HepG2 (cell line): Measurements from ENCODE around the gene AMD1. TPM values are rescaled to one million over a fixed set of nuclear protein-coding genes. Genes with fewer than 3 reads are reported as not detected.

Experiments used
- ASH2L ChIP-seq: fragments of 300-600, 200-600 bp; sonication (generic); IDR thresholded peaks from 2 replicates; pipeline ENCODE4 v1.7.0; 2017; ENCODE audit warnings: low read depth, mild to moderate bottlenecking, moderate library complexity, mixed read lengths, low read length; ENCODE audit not compliant: insufficient read length
- ATM ChIP-seq: fragments of 450-650 bp; IDR thresholded peaks from 2 replicates; pipeline ENCODE4 v1.7.1; 2017; ENCODE audit warnings: mild to moderate bottlenecking, borderline replicate concordance
- CBFB ChIP-seq: sonication (generic); formaldehyde crosslinking; IDR thresholded peaks from 2 replicates; pipeline ENCODE4 v1.4.0; 2020; ENCODE audit warnings: missing genetic modification reagents
- IRX3 ChIP-seq: sonication (generic); formaldehyde crosslinking; IDR thresholded peaks from 2 replicates; pipeline ENCODE4 v1.8.1; 2023; ENCODE audit warnings: mild to moderate bottlenecking, low read depth, missing genetic modification reagents, borderline replicate concordance
- MIER2 ChIP-seq: IDR thresholded peaks from 2 replicates; pipeline ENCODE4 v1.6.1; 2016; ENCODE audit warnings: missing biosample characterization, missing genetic modification reagents
- RERE ChIP-seq: IDR thresholded peaks from 2 replicates; pipeline ENCODE4 v1.6.1; 2016; ENCODE audit warnings: low read depth, missing genetic modification reagents, missing compliant biosample characterization
- RNF2 ChIP-seq: fragments of 450-650 bp; conservative IDR thresholded peaks from 2 replicates; pipeline ENCODE4 v1.6.1; 2016; ENCODE audit warnings: low read depth
- RXRB ChIP-seq: IDR thresholded peaks from 2 replicates; pipeline ENCODE4 v1.6.1; 2016; ENCODE audit warnings: borderline replicate concordance, missing genetic modification reagents, missing compliant biosample characterization
- SMAD9 ChIP-seq: sonication (generic); formaldehyde crosslinking; IDR thresholded peaks from 2 replicates; pipeline ENCODE4 v1.5.1; 2020; ENCODE audit warnings: mild to moderate bottlenecking, missing genetic modification reagents
- ZMYM4 ChIP-seq: sonication (generic); formaldehyde crosslinking; IDR thresholded peaks from 2 replicates; pipeline ENCODE4 v1.8.1; 2023; ENCODE audit warnings: mild to moderate bottlenecking, missing genetic modification reagents
- ZNF318 ChIP-seq: sonication (generic); formaldehyde crosslinking; IDR thresholded peaks from 2 replicates; pipeline ENCODE4 v1.4.0; 2020; ENCODE audit warnings: mild to moderate bottlenecking, missing genetic modification reagents
- polyA plus RNA-seq, 8 experiments: library from polyadenylated mRNA; depleted of rRNA in 3 of 8; stranded (reverse) in 7 of 8; unstranded in 1 of 8; fragments of >200 nt; fragmentation: Illumina TruSeq in 4 of 8; extraction: Trizol in 4 of 8; gene quantifications; 2 replicates each; pipeline versions ENCODE4 v1.2.1 to v1.2.3, GENCODE V29; 2011 to 2016; ENCODE audit warnings: low read depth in 4 of 8, missing spikeins in 1 of 8, mixed read lengths in 1 of 8; ENCODE audit not compliant: insufficient read depth in 1 of 8
- total RNA-seq, 5 experiments: library from RNA; depleted of rRNA; stranded (reverse); fragments of >200 nt; fragmentation: Illumina TruSeq; extraction: Trizol; gene quantifications; 2 replicates each; pipeline ENCODE4 v1.2.3, GENCODE V29; 2016; ENCODE audit warnings: low read depth in 1 of 5

The AMD1 gene
- total and polyA plus RNA-seq, 2 of the 13 experiments (the other 11 are each of a cell fraction or from before 2014, with no cell fraction given) = 108 to 123 TPM

- TF ChIP-seq ZNF318 (CRISPR knock-in tag) (no peak), RNF2 (0 out of 2 replicates have a peak, but pooled peaks have one; percentile 44), RXRB (CRISPR knock-in tag) (0 out of 2 replicates have a peak, but pooled peaks have one; percentile 8), MIER2 (CRISPR knock-in tag) (peak; percentile 19; the same call in 1 of the 2 replicates), CBFB (CRISPR knock-in tag) (0 out of 2 replicates have a peak, but pooled peaks have one; percentile 32), SMAD9 (CRISPR knock-in tag) (0 out of 2 replicates have a peak, but pooled peaks have one; percentile 31), ASH2L (peak; percentile 47), IRX3 (peak; percentile 43; the same call in 1 of the 2 replicates), RERE (CRISPR knock-in tag) (no peak), ATM (no peak), ZMYM4 (peak; percentile 63; the same call in 1 of the 2 replicates)
Measured at GRCh38 chr6:110876170-110876773, 1.7 kb downstream of the AMD1 start (continued).
